NCI-H510A (cell line): ENCODE data around the gene GNAO1.
"Not testable (repeated sequence)": the region's sequence is repeated elsewhere in the genome, so short reads cannot be mapped to it uniquely, and the experiment has no call there.

Experiments used
- DNase-seq: peaks from one replicate; lab custom pipeline; 2025; lab: John Stamatoyannopoulos, UW

Gene GNAO1

DNA sequence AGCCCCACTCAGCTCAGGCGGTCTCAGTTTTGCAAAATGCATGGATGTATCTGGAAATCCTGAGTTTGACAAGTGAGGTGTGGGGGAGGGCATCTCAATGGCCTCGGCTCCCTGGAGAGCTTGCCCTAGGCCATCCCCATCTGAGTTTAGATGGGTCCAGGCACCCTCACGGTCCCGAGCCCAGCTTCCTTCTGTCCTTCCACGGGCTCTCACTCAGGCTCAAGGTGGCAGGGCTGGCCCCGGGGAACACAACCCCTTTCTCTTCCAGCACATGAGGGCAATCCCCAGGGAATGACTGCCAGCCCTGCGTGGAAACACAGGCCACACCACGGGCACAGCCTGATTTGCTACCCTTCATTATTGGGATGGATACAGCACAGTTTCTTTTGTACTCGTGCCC lies 175.7 kb downstream of the GNAO1 start:
- no peak for DNase-seq

DNA sequence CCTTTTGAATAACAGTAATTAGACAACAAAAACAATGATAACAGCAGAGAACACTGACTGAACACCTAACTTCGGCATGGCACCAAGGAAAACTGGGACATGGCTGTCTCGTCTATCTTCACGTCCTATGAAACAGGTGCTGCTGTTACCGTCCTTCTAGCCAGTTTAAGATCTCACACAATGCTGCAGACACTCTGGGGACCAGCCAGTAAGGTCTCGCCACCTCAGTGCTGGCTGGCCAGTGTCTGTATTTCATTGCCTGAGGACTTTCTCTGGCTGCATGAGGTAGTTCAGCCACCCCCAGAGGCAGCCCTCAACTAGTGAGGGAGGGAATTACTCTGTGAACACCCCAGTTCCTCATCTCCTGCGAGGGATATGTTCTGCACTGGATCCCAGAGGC lies 176.5 kb downstream of the GNAO1 start:
- no peak for DNase-seq

DNA sequence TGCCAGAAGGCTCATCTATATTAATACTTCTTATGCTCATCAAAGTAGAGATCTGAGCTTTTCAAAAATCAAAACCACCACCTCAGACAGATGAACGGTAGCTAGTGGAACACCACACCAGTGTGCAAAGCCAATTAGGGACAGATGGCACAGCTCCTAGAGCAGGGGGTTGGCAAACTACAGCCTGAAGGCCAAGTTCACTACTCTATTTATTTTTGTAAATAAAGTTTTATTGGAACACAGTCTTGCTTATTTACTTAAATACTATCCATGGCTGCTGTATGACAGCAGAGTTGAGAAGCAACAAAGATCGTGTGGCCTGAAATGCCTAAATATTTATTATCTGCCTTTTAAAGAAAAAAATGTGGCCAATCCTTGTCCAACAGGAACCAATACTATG lies 177.3 kb downstream of the GNAO1 start:
- DNase-seq, result no peak

DNA sequence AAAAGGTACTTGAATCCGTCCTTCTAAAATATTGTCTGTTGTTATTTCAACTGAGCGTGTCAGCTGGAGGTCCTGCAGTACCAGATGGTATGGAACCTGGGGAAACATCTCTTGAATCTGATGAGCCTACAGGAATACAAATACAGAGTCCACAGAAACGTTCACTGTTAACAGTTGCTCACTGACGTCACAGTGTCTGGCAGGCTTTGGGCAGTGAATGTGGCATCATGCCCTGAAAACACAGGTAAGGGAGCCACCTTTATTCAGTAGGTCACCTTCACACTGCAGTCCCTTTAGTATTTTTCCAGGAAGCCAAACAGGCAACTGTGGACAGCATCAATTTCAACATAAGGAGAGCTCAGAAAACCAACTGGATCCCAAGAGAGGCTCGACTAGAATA lies 177.9 kb downstream of the GNAO1 start:
- DNase-seq, result no peak

DNA sequence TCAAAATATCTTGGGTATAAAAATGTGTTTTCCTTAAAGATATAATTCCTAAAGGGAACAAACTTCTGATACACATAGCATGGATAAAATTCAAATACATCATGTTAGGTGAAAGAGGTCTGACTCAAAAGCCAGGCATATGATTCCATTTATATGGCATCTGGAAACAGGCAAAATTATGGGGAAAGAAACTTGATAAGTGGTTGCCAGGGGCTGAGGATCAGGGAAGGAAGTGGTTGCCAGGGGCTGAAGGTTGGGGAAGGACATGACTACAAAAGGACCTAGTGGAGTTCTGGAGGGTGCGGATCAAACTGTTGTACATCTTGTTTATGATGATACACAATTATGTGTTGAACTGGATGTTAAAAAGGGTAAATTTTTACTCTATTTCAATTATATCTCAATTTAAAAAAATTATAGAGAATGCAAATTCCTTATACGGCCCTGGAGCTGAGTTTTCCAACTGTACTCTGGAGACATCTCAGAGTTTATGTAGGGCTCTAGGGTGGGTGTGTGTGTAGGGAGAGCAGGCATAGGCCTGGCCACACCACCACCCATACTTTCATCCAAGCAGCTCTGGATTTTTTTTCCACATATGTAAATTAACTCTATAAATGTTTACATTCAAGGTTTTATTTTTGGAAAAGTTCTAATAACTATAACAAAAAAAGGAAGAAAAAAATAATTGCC lies 179.0 kb downstream of the GNAO1 start:
- DNase-seq, result no peak

DNA sequence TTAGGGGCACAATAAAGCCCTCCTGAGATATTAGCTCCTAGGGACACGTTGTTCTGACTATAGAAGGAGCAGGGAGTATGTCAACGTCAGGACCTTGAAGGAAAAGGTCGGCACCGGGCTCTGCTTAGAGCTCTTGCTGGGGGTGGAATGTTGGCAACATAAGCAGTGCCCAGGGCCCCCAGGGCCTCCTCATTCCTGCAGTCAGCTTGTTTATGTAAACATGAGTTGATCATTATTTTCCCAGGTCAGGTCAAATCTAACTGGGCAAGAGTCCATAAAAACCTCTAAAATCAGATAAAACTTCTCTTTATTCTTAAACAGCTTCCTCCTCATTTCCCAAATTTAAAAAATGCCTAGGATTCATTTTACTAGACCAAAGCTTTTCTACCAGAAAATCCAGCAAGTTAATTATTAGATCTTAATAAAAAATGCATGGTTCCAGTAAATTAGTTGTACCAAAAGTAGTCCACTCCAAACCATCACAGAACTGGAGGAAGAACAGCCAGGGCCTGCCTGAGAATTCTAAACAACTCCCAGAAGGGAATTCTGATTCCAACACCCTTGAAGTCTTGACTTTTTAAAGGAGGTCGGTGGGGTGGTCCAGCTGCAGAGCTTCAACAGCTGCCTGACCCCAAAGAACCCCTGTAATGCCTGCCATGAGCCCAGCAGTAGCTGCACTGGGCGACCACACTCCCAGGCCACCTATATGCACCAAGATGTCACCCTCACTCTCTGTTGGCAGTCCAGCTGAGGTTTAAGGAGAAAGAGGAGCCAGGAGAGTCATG lies 179.8 kb downstream of the GNAO1 start:
- DNase-seq, result no peak

DNA sequence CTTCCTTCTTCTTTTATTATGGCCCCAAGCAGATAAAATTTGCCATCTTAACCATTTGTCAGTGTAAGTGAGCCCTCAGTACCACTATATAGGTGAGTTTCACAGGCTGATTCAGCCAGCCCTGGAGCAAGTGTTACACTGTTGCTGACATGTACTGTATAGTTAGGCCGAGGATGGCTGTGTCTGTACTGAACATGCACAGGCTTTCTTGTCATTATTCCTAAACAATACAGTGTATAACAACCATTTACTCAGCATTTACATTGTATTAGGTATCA lies 180.3 kb downstream of the GNAO1 start:
- DNase-seq, result no peak

DNA sequence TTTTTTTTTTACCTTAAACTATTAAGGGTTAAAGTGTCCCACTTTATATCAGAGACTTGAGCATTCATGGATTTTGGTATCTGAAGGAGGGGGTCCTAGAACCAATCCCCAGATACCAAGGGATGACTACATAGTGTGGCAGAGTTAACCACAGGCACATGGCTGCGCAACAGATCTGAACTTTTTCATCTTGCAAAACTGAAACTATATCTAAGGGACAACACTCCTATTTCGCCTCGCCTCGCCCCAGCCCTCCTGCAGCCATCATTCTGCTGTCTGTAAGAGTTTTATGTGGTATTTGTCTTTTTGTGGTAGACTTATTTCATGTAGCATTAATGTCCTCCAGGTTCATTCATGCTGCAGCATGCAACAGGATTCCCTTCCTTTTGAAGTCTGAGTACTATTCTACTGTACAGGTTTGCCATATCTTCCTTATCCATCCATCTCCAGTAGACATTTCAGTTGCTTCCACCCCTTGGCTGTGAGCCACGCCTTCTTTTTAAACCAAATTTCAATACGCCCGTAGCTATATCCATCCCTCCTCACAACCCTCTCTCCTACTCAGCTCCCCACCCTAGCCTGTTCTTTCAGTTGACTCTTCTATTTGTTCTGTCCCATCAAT lies 180.8 kb downstream of the GNAO1 start:
- DNase-seq, result no peak

DNA sequence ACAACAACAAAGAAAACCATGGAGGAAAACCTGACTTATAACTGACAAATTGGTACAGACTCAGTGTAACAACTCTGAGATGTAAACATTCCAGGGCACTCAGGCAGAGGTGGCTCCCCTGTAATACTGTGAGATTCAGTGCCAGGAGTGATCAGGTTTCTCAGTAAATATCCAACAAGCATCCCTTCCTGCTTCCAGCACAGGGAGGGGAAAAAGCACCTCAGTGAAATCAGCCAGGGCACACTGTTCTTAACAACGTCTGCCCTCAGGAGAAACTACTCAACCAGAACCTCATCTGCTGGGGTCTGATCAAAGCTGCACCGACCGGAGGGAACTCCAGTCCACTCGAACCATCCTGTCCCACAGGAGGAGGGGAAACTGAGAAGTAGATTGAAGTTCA lies 181.7 kb downstream of the GNAO1 start:
- DNase-seq, result no peak

DNA sequence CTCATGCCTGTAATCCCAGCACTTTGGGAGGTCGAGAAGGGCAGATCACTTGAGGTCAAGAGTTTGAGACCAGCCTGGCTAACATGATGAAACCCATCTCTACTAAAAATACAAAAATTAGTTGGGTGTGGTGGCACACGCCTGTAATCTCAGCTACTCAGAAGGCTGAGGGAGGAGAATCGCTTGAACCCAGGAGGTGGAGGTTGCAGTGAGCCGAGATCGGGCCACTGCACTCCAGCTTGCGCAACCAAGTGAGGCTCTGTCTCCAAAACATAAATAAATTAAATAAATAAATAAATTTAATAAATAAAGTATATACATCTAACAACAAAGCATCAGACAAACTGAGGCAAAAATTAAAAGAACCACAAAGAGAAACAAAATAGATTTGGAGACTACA lies 184.5 kb downstream of the GNAO1 start:
- DNase-seq, result not testable (repeated sequence)

DNA sequence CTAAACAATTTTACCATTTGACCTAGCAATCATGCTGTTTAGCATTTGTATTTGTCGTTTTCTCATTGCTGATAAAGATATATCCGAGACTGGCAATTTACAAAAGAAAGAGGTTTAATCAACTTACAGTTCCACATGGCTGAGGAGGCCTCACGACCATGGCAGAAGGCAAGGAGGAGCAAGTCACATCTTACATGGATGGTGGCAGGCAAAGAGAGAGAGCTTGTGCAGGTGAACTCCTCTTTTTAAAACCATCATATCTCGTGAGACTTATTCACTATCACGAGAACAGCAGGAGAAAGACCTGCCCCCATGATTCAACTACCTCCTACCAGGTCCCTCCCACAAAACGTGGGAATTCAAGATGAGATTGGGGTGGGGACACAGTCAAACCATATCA lies 187.8 kb downstream of the GNAO1 start:
- not testable (repeated sequence) for DNase-seq

DNA sequence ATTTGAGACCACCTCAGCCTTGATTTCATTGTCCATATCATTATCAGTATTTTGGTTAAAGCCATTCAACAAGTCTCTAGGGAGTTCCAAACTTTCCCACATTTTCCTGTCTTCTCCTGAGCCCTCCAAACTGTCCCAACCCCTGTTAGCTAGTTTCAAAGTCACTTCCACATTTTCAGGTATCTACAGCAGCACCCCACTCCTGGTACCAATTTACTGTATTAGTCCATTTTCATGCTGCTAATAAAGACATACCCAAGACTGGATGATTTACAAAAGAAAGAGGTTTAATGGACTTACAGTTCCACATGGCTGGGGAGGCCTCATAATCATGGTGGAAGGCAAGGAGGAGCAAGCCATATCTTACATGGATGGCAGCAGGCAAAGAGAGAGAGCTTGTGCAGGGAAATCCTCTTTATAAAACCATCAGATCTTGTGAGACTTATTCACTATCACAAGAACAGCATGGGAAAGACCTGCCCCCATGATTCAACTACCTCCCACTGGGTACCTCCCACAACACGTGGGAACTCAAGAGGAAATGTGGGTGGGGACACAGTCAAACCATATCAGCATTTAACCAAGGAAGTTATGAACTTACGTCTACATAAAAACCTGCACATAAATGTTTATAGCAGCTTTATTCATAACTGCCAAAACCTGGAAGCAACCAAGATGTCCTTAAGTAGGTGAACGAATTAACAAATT lies 189.6 kb downstream of the GNAO1 start:
- DNase-seq, result not testable (repeated sequence)

DNA sequence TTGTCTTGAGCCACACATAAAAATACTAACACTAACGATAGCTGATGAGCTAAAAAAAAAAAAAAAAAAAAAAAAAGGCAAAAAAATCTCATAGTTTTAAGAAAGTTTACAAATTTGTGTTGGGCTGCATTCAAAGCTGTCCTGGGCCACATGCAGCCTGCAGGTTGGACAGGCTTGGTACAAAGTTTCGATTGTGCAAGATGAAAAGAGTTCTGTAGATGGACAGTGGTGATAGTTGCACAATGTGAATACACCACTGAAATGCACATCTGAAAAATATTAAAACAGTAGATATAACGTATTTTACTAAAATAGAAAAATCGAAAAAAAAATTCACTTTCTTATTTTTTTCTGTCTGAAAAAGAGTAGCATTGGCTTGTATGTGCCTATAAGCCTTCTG lies 191.2 kb downstream of the GNAO1 start:
- DNase-seq, result no peak

DNA sequence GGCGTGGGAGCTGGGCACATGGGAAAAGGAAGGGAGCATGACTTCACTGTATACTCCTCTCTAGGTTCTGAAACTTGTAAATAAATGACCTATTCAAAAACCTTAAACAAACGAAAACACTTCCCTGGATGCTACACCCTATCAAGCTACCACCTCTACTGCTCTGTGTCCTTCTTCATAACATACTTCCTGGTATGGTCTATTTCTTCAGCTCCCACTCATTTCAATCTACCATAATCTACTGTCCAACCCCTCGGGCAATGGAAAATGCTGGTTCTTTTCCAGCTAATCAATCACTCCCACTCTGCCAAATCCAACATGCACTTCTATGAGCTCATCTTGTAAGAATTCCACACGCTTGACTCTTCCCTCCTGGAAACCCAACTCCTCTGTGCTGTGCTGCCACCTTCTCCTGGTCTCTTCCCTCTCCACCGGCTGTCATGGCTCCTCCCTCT lies 191.6 kb downstream of the GNAO1 start:
- no peak for DNase-seq

DNA sequence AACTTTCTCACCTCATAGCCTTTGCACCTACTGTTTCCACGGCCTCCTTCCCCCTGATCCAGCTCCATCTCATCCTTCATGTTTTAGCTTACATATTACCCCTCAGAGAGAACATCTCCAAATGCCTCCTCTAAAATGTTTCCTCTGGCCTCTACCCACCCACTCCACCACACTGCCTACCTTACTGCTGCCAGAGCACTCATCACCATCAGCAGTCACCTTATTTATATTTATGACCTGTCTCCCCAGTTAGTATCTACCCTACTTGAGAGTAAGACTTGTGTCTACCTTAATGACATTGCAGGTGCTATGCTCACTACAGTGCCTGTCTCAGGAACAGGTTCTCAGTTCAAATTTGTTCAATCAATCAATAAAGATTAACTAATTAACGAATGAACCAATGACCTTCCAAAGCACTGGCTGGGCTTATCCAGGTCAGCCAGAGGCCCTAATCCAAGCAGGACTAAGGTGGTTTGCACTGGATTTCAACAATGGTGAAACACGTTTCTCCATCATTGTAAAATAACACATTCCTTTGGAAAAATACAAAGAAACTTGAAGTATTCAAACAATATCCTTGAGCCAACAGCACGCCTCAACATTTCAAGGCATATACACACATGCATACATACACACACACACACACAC lies 192.9 kb downstream of the GNAO1 start:
- no peak for DNase-seq

DNA sequence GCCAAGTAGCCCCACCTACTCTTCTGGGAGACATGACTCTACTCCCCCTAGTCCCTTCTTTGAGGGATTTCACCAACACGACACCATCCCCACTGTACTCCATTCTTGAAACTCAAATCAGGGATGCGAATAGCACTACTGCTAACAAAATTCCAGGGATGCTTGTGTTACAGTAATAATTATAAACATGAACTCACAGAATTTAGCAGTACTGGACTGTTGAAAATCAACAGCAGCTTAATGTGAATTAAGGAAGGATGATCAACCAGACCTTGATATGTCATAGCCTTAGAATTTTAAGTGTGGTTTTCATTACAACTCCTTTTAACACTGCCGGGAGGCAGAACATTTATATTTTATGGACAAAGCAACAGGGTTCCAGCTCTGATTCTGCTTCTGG lies 196.1 kb downstream of the GNAO1 start:
- DNase-seq, result no peak

DNA sequence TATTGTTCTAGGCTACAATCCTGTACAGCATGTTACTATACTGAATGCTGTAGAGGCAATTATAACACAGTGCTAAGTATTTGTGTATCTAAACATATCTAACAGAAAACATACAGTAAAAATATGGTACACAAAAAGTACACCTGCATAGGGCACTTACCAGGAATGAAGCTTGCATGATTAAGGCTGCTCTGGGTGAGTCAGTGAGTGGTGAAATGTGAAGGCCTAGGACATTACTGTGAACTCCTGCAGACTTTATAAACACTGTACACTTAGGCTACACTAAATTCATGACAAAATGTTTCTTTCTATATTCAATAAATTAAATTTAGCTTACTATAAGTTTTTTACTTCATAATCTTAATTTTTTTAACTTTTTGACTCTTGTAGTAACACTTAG lies 196.9 kb downstream of the GNAO1 start:
- no peak for DNase-seq

DNA sequence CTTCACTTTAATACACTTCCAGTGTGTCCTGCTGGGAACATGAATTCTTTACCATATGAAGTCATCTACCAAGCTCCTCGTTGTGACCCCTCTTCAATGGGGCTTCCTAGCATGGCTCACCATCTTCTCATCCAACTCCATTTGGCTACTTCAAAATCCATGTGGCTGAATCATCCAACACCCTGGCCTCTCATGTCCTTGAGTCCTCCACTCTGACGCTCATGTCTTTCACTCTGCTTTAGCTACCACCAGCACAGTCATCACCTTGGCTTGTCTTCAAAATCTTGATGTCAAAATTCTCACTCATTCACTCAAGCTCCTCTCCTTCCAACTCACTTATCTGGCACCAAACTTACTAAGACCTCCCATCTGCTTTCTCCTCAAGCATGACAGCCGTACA lies 198.3 kb downstream of the GNAO1 start:
- no peak for DNase-seq

DNA sequence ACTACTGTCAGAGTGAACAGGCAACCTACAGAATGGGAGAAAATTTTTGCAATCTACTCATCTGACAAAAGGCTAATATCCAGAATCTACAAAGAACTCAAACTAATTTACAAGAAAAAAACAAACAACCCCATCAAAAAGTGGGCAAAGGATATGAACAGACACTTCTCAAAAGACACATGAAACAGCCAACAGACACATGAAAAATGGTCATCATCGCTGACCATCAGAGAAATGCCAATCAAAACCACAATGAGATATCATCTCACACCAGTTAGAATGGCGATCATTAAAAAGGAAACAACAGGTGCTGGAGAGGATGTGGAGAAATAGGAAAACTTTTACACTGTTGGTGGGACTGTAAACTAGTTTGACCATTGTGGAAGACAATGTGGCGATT lies 205.4 kb downstream of the GNAO1 start:
- not testable (repeated sequence) for DNase-seq

DNA sequence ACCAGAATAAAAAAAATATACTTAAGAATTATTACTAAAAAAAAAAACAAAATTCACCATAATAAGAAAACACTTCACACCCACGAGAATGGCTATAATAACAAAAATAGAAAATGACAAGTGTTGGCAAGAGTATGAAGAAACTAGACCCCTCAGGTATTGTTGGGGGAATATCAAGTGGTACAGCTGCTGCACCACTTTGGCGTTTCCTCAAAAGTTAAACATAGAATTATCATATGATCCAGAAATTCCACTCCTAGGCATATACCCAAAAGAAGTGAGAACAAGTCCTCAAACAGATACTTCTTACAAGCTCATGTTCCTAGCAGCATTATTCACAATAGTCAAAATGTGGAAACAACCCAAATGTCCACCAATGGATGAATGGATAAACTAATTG lies 207.8 kb downstream of the GNAO1 start:
- DNase-seq, result no peak

DNA sequence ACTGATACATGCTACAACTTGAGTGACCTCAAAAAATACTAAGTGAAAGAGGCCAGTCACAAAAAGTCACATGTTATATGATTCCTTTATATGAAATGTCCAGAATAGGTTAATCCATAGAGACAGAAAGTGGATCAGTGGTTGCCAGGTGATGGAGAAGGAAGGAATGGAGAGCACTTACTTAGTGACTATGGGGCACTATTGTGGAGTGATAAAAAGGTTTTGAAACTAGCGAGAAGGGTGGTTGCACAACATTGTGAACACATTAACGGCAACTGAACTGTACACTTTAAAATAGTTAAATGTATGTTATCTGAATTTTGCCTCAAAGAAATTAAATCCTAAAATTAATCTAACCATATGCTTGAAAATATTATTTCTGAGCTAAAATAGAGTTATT lies 208.2 kb downstream of the GNAO1 start:
- DNase-seq, result no peak

DNA sequence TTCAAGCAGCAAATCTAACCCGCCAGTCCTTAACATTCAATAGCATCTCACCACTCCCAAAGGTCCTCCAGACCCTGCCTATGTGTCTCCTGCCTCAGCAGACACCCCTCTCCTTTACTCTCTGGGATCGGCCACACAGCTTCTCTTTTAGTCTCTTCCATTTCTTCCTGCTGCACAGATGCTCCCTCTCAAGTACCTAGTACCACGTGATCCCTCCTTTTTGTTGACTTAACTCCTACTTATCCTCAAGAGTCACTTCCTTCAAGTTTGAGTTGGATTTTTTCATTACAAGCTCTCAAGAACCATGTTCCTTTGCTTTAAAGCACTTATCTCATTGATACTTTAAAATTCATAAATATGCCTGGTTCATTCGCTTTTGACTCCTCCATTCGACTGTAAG lies 209.2 kb downstream of the GNAO1 start:
- DNase-seq, result no peak
